IMR-90 (cell line): ENCODE data around the gene CSNK1D. TPM values are rescaled to one million over a fixed set of nuclear protein-coding genes. Genes with fewer than 3 reads are reported as not detected.

Source experiments
- ATAC-seq: fragments of 200-7000 bp; cut with Tn5 transposase; 2 replicates; pipeline ENCODE4 v1.9.1; 2020; ENCODE audit warnings: low read depth, mild to moderate bottlenecking, moderate library complexity
- BruUV-seq: library from RNA; stranded (reverse); fragments of 400-500 nt; replicated peaks from 2 replicates; lab custom pipeline; 2021; lab: Mats Ljungman, UMichigan
- CTCF ChIA-PET: fragments of 300-600 bp; formaldehyde crosslinking; extraction: SDS; loops from one replicate; lab custom pipeline; 2021; ENCODE audit warnings: antibody characterized with exemption; lab: Yijun Ruan, JAX
- POLR2A ChIA-PET: fragments of 300-600 bp; sonication (Branson Sonifier 250); formaldehyde crosslinking; loops from one replicate; lab custom pipeline; 2022; ENCODE audit warnings: antibody characterized with exemption; ENCODE audit not compliant: unreplicated experiment; lab: Charles Lee
- DNase-seq: peaks from one replicate; pipeline ENCODE4 v3.0.0; 2013
- H2AFZ ChIP-seq: replicated peaks from 2 replicates; pipeline ENCODE3; 2013; ENCODE audit warnings: low read length, mild to moderate bottlenecking; ENCODE audit not compliant: poor library complexity
- H2AK5ac ChIP-seq: 2 replicates; pipeline ENCODE4 v1.6.1; 2013; ENCODE audit warnings: low read depth, low read length, inconsistent platforms
- H2AK9ac ChIP-seq: replicated peaks from 2 replicates; pipeline ENCODE3; 2013; ENCODE audit warnings: mild to moderate bottlenecking, low read depth, low read length, moderate library complexity; ENCODE audit not compliant: poor library complexity
- H2BK120ac ChIP-seq: 2 replicates; pipeline ENCODE4 v1.6.1; 2013; ENCODE audit warnings: low read depth, low read length, inconsistent platforms
- H2BK15ac ChIP-seq: 3 replicates; pipeline ENCODE4 v1.6.1; 2013; ENCODE audit warnings: low read depth, low read length, inconsistent platforms
- H2BK20ac ChIP-seq: 2 replicates; pipeline ENCODE4 v1.6.1; 2013; ENCODE audit warnings: low read depth, mild to moderate bottlenecking, inconsistent platforms, low read length, moderate library complexity
- H2BK5ac ChIP-seq: 2 replicates; pipeline ENCODE4 v1.6.1; 2013; ENCODE audit warnings: mild to moderate bottlenecking, low read depth, low read length, inconsistent platforms; ENCODE audit not compliant: poor library complexity, severe bottlenecking
- H3K14ac ChIP-seq: replicated peaks from 2 replicates; pipeline ENCODE4 v1.6.1; 2013; ENCODE audit warnings: low read depth, low read length, inconsistent platforms
- H3K18ac ChIP-seq: 2 replicates; pipeline ENCODE4 v1.6.1; 2013; ENCODE audit warnings: low read depth, low read length, control low read depth
- H3K23ac ChIP-seq: 2 replicates; pipeline ENCODE4 v1.6.1; 2013; ENCODE audit warnings: low read depth, low read length, inconsistent platforms
- H3K27ac ChIP-seq: 2 replicates; pipeline ENCODE4 v1.5.1; 2013; ENCODE audit warnings: mild to moderate bottlenecking, control low read depth, low read length; ENCODE audit not compliant: insufficient read depth
- H3K27me3 ChIP-seq: 2 replicates; pipeline ENCODE4 v1.6.1; 2013; ENCODE audit warnings: low read length; ENCODE audit not compliant: control insufficient read depth, insufficient read depth
- H3K36me3 ChIP-seq: 2 replicates; pipeline ENCODE4 v1.6.1; 2013; ENCODE audit warnings: low read length, mixed read lengths; ENCODE audit not compliant: control insufficient read depth, insufficient read depth
- H3K4ac ChIP-seq: 2 replicates; pipeline ENCODE4 v1.6.1; 2013; ENCODE audit warnings: low read depth, low read length, inconsistent platforms
- H3K4me1 ChIP-seq: 2 replicates; pipeline ENCODE4 v1.6.1; 2013; ENCODE audit warnings: low read length, mixed read lengths; ENCODE audit not compliant: control insufficient read depth, insufficient read depth
- H3K4me2 ChIP-seq: 2 replicates; pipeline ENCODE4 v1.6.1; 2013; ENCODE audit warnings: low read depth, mild to moderate bottlenecking, control low read depth, low read length, moderate library complexity
- H3K4me3 ChIP-seq: 2 replicates; pipeline ENCODE4 v1.5.1; 2013; ENCODE audit warnings: low read depth, mild to moderate bottlenecking, control low read depth, low read length, moderate library complexity; ENCODE audit not compliant: insufficient read depth
- H3K56ac ChIP-seq: 2 replicates; pipeline ENCODE4 v1.6.1; 2013; ENCODE audit warnings: low read length, inconsistent platforms; ENCODE audit not compliant: insufficient read depth; ENCODE audit errors: extremely low read depth
- H3K79me1 ChIP-seq, 2 experiments: 2 replicates each; pipeline ENCODE4 v1.6.1; 2013; ENCODE audit warnings: low read length in 2 of 2, inconsistent platforms in 1 of 2, low read depth in 1 of 2
- H3K9ac ChIP-seq: 2 replicates; pipeline ENCODE4 v1.6.1; 2013; ENCODE audit warnings: low read depth, low read length, control low read depth
- H3K9me1 ChIP-seq: 2 replicates; pipeline ENCODE4 v1.6.1; 2013; ENCODE audit warnings: low read length, inconsistent platforms; ENCODE audit not compliant: insufficient read depth
- H3K9me3 ChIP-seq: 2 replicates; pipeline ENCODE4 v1.6.1; 2013; ENCODE audit warnings: low read length; ENCODE audit not compliant: control insufficient read depth, insufficient read depth
- H4K20me1 ChIP-seq: 2 replicates; pipeline ENCODE4 v1.6.1; 2013; ENCODE audit warnings: low read length, inconsistent platforms; ENCODE audit not compliant: insufficient read depth
- H4K5ac ChIP-seq: 2 replicates; pipeline ENCODE4 v1.6.1; 2013; ENCODE audit warnings: mild to moderate bottlenecking, low read depth, low read length, control low read depth
- H4K8ac ChIP-seq, 2 experiments: 2 replicates each; pipeline ENCODE4 v1.6.1; 2013; ENCODE audit warnings: low read depth in 2 of 2, low read length in 2 of 2, control low read depth in 1 of 2, inconsistent platforms in 1 of 2
- H4K91ac ChIP-seq: 2 replicates; pipeline ENCODE4 v1.6.1; 2013; ENCODE audit warnings: low read depth, low read length, inconsistent platforms; ENCODE audit not compliant: insufficient read depth
- BHLHE40 ChIP-seq: fragments of 150-350 bp; IDR thresholded peaks from 2 replicates; pipeline ENCODE4 v1.6.1; 2016; ENCODE audit warnings: mild to moderate bottlenecking, low read depth, low read length
- CEBPB ChIP-seq: IDR thresholded peaks from 2 replicates; pipeline ENCODE4 v1.6.1; 2012; ENCODE audit warnings: low read depth, low read length, improper control_type of control experiment
- CHD1 ChIP-seq: IDR thresholded peaks from 2 replicates; pipeline ENCODE4 v1.6.1; 2012; ENCODE audit warnings: low read depth, low read length, improper control_type of control experiment
- FOS ChIP-seq: fragments of 150-350 bp; IDR thresholded peaks from 2 replicates; pipeline ENCODE4 v1.6.1; 2016; ENCODE audit warnings: low read depth, low read length
- MAFK ChIP-seq: IDR thresholded peaks from 2 replicates; pipeline ENCODE4 v1.6.1; 2012; ENCODE audit warnings: low read depth, low read length, improper control_type of control experiment
- MAZ ChIP-seq: IDR thresholded peaks from 2 replicates; pipeline ENCODE4 v1.6.1; 2012; ENCODE audit warnings: low read depth, mild to moderate bottlenecking, low read length, improper control_type of control experiment, moderate library complexity, borderline replicate concordance
- MXI1 ChIP-seq: IDR thresholded peaks from 2 replicates; pipeline ENCODE4 v1.6.1; 2012; ENCODE audit warnings: low read depth, mild to moderate bottlenecking, low read length, moderate library complexity, borderline replicate concordance
- NFE2L2 ChIP-seq: fragments of 150-350 bp; IDR thresholded peaks from 2 replicates; pipeline ENCODE4 v1.6.1; 2016; ENCODE audit warnings: low read depth, mild to moderate bottlenecking, low read length
- POLR2A ChIP-seq: IDR thresholded peaks from 2 replicates; pipeline ENCODE4 v1.6.1; 2012; ENCODE audit warnings: mild to moderate bottlenecking, low read depth, low read length
- RAD21 ChIP-seq: IDR thresholded peaks from 2 replicates; pipeline ENCODE4 v1.6.1; 2012; ENCODE audit warnings: low read length, improper control_type of control experiment
- RCOR1 ChIP-seq: IDR thresholded peaks from 2 replicates; pipeline ENCODE4 v1.6.1; 2012; ENCODE audit warnings: mild to moderate bottlenecking, low read length, improper control_type of control experiment; ENCODE audit not compliant: insufficient replicate concordance
- RFX5 ChIP-seq: IDR thresholded peaks from 2 replicates; pipeline ENCODE4 v1.8.0; 2012; ENCODE audit warnings: low read depth, mild to moderate bottlenecking, low read length, moderate library complexity
- SMC3 ChIP-seq: fragments of 150-350 bp; IDR thresholded peaks from 2 replicates; pipeline ENCODE4 v1.6.1; 2016; ENCODE audit warnings: low read depth, mild to moderate bottlenecking, antibody characterized with exemption, low read length, moderate library complexity
- WGBS, 2 experiments: methylation state at CpG; one replicate each; pipeline versions ENCODE4 v1.1.5 to v1.1.7; 2013; ENCODE audit warnings: missing lambda C conversion rate in 2 of 2; ENCODE audit not compliant: insufficient read length in 1 of 2; ENCODE audit errors: extremely low coverage in 2 of 2; 5-methylcytosine and 5-hydroxymethylcytosine counted together
- dilution Hi-C: fragments of 300-500 bp; cut with HindIII; formaldehyde crosslinking; loops from one replicate; pipeline ENCODE4 v1.14.3; 2018; ENCODE audit warnings: low sequenced_read_pairs; ENCODE audit not compliant: unreplicated experiment
- in situ Hi-C: fragments of 300-500 bp; cut with MboI; formaldehyde crosslinking; loops from 3 replicates; pipeline ENCODE4 v1.14.3; 2019; ENCODE audit warnings: low sequenced_read_pairs, inconsistent platforms, mixed read lengths
- intact Hi-C: fragments of 100-400 bp; cut with micrococcal nuclease; formaldehyde crosslinking; loops from 2 replicates; pipeline ENCODE4 v1.10.0; 2022
- polyA plus RNA-seq, 3 experiments: library from polyadenylated mRNA; depleted of rRNA; stranded (reverse); fragments of >200 nt; gene quantifications; 2 replicates each; pipeline ENCODE4 v1.2.3, GENCODE V29; 2012; ENCODE audit warnings: low replicate concordance in 1 of 3
- total RNA-seq: library from RNA; depleted of rRNA; stranded (reverse); fragments of >200 nt; gene quantifications from 2 replicates; pipeline ENCODE4 v1.2.3, GENCODE V29; 2012
- TF ChIP-seq, protein P1 (sequence below): fragments of 150-350 bp; IDR thresholded peaks from 2 replicates; pipeline ENCODE4 v1.6.1; 2017; ENCODE audit warnings: mild to moderate bottlenecking, antibody characterized with exemption, low read length, low read depth
- TF ChIP-seq, protein P2 (sequence below): conservative IDR thresholded peaks from 2 replicates; pipeline ENCODE4 v1.5.1; 2012; ENCODE audit warnings: mild to moderate bottlenecking, low read depth, low read length, improper control_type of control experiment
- TF ChIP-seq, protein P3 (sequence below): fragments of 150-350 bp; IDR thresholded peaks from 2 replicates; pipeline ENCODE4 v1.6.1; 2016; ENCODE audit warnings: low read depth, mild to moderate bottlenecking, low read length, moderate library complexity, borderline replicate concordance

Gene CSNK1D
- total and polyA plus RNA-seq, 2 of the 4 experiments (the other 2 are of a cell fraction) = 47.1 to 186 TPM

DNA sequence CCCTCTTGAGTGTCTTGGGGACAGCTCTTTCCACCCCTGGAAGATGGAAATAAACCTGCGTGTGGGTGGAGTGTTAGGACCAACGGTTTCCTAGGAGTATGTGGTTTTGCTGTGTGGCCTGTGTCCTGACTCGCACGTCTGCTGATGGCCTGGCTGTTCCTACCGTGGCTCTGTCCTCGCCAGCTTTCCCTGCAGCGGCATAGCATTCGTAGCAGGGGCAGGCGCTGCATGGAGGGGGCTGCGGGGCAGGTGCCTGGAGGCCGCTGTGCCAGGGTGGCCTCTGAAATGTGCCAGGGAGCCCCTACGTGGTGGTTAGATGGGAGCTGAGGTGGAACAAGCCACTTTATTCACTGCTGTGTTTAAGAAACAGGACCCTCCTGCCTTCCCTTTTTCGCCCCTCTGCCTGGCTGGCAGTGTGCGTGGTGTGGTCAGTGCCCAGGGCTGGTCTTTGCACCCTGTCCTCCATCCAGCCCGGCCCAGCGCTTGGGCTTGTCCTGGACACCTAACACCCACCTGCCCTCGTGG lies 34.0 kb downstream of the CSNK1D start:
- no peak overlapping the region for H3K4me2 ChIP-seq
- POLR2A ChIA-PET = interaction anchor here (0.6 kb wide), 1 partner anchor 15 kb away, joined by 3 read pairs; no protein-coding TSS in a partner anchor
- H2AK5ac ChIP-seq = no peak overlapping the region
- H4K8ac ChIP-seq = no peak overlapping the region
- peaks cover 15 to 85% of the 10 kb centered on the region in 2 experiments; a peak in 3 of 4 replicates for H3K79me1 ChIP-seq
- H2BK5ac ChIP-seq = no peak overlapping the region
- H4K20me1 ChIP-seq = peaks cover 100% of the 10 kb centered on the region
- peaks cover 5% of the 10 kb centered on the region; the same call in 1 of the 2 replicates for H3K9me1 ChIP-seq
- H2BK15ac ChIP-seq = no peak overlapping the region
- no peak overlapping the region for H2BK120ac ChIP-seq
- H3K4me1 ChIP-seq = peaks cover 55% of the 10 kb centered on the region
- CTCF ChIA-PET = no interaction called here
- intact Hi-C loops = no loop called here
- H3K27me3 ChIP-seq = no peaks in the 10 kb centered on the region
- H3K9me3 ChIP-seq = no peaks in the 10 kb centered on the region
- H4K5ac ChIP-seq = no peak overlapping the region
- dilution Hi-C loops = no loop called here
- BruUV-seq = no TSS peak
- no peak overlapping the region for H3K4me3 ChIP-seq
- H4K91ac ChIP-seq = no peak overlapping the region
- H3K56ac ChIP-seq = no peak overlapping the region
- H2BK20ac ChIP-seq = no peak overlapping the region
- no peak overlapping the region for H3K14ac ChIP-seq
- H3K9ac ChIP-seq = no peak overlapping the region
- H3K23ac ChIP-seq = no peak overlapping the region
- TF ChIP-seq BHLHE40 (no peak), CEBPB (no peak), RAD21 (no peak), NFE2L2 (no peak), POLR2A (no peak), SMC3 (no peak), MAFK (no peak), MXI1 (no peak), FOS (no peak), MAZ (no peak), RFX5 (no peak), CHD1 (no peak), RCOR1 (no peak)
- TF ChIP-seq, protein P1, sequence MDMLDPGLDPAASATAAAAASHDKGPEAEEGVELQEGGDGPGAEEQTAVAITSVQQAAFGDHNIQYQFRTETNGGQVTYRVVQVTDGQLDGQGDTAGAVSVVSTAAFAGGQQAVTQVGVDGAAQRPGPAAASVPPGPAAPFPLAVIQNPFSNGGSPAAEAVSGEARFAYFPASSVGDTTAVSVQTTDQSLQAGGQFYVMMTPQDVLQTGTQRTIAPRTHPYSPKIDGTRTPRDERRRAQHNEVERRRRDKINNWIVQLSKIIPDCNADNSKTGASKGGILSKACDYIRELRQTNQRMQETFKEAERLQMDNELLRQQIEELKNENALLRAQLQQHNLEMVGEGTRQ = no peak
- TF ChIP-seq, protein P2, sequence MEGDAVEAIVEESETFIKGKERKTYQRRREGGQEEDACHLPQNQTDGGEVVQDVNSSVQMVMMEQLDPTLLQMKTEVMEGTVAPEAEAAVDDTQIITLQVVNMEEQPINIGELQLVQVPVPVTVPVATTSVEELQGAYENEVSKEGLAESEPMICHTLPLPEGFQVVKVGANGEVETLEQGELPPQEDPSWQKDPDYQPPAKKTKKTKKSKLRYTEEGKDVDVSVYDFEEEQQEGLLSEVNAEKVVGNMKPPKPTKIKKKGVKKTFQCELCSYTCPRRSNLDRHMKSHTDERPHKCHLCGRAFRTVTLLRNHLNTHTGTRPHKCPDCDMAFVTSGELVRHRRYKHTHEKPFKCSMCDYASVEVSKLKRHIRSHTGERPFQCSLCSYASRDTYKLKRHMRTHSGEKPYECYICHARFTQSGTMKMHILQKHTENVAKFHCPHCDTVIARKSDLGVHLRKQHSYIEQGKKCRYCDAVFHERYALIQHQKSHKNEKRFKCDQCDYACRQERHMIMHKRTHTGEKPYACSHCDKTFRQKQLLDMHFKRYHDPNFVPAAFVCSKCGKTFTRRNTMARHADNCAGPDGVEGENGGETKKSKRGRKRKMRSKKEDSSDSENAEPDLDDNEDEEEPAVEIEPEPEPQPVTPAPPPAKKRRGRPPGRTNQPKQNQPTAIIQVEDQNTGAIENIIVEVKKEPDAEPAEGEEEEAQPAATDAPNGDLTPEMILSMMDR = no peak
- TF ChIP-seq, protein P3, sequence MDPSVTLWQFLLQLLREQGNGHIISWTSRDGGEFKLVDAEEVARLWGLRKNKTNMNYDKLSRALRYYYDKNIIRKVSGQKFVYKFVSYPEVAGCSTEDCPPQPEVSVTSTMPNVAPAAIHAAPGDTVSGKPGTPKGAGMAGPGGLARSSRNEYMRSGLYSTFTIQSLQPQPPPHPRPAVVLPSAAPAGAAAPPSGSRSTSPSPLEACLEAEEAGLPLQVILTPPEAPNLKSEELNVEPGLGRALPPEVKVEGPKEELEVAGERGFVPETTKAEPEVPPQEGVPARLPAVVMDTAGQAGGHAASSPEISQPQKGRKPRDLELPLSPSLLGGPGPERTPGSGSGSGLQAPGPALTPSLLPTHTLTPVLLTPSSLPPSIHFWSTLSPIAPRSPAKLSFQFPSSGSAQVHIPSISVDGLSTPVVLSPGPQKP = no peak
- 87% methylated on average over 12 of the region's 17 CpGs; no CpG with 5 or more reads in 1 of the 2 experiments for WGBS, 2 experiments
- no peak overlapping the region for H3K27ac ChIP-seq
- H3K4ac ChIP-seq = no peak overlapping the region
- H2AK9ac ChIP-seq = peak overlapping the region; percentile 14
- in situ Hi-C loops = no loop called here
- H2AFZ ChIP-seq = peak overlapping the region; percentile 10
- no peak for DNase-seq
- H3K36me3 ChIP-seq = peaks cover 73% of the 10 kb centered on the region
- ATAC-seq = no peak
- H3K18ac ChIP-seq = no peak overlapping the region
